GM12891 (cell line): ENCODE measurements around the gene TSPAN3.

Experiments
- DNase-seq: peaks from one replicate; pipeline ENCODE4 v3.0.0; 2011; ENCODE audit warnings: low spot score; ENCODE audit not compliant: insufficient read length
- FAIRE-seq: peaks from 2 replicates; lab custom pipeline; 2011; peaks lifted over from hg19 to GRCh38; lab: Jason Lieb, UNC
- PAX5 ChIP-seq: IDR thresholded peaks from 2 replicates; pipeline ENCODE4 v1.6.1; 2011; ENCODE audit warnings: low read length, moderate library complexity, mild to moderate bottlenecking; ENCODE audit not compliant: insufficient read depth, severe bottlenecking
- POLR2A ChIP-seq: IDR thresholded peaks from 2 replicates; pipeline ENCODE4 v1.6.1; 2011; ENCODE audit warnings: low read depth, low read length, control low read depth
- POLR2AphosphoS5 ChIP-seq: IDR thresholded peaks from 2 replicates; pipeline ENCODE4 v1.6.1; 2011; ENCODE audit warnings: low read depth, low read length, control low read depth
- POU2F2 ChIP-seq: IDR thresholded peaks from 2 replicates; pipeline ENCODE4 v1.6.1; 2011; ENCODE audit warnings: low read depth, mild to moderate bottlenecking, control low read depth, low read length, moderate library complexity
- SPI1 ChIP-seq: IDR thresholded peaks from 2 replicates; pipeline ENCODE4 v1.6.1; 2011; ENCODE audit warnings: low read depth, low read length, control low read depth
- TAF1 ChIP-seq: IDR thresholded peaks from 2 replicates; pipeline ENCODE4 v1.6.1; 2011; ENCODE audit warnings: low read depth, low read length, control low read depth

Gene TSPAN3

DNA sequence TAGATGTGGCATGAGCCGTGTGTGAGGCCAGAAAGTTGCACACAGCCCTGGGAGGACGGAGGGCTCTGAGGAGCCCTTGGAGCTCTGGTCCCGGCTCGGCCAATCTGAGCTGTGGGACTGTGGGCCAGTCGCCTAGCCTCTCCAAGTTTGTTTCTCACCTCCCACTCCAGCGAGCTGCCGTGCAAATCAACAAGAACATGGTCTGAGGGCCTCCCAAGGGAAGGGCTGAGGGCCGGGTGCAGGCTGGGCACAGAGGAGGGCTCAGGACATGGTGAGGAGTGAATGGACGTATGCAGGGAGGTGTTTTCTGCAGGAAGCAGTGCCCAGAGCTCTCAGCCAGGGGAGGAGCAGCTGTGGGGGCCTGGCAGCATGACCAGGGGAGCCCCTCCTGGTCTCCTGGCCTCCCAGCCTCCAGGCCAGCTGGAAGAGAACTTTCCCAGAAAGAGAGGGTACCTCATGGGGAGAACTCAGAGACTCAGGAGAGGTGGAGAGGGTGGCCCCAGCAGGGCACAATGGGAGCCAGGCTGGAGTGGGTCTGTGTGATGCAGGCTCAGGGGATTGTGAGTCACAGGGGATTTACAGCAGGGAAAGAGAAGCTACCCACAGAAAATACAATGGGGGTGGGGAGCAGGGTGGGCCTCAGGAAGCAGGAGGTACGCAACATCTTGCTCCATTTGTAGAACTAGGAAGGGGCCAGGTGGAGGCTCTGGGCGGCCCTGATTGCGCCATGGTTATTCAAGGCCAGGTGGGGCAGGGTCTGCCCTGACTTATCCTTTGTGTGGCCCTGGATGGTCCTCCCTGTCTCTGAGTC, 51.2 kb downstream of the TSPAN3 start:
- no peak for DNase-seq
- FAIRE-seq: no peak
- TF ChIP-seq POU2F2 (no peak), POLR2A (no peak), PAX5 (no peak), TAF1 (no peak), POLR2AphosphoS5 (no peak), SPI1 (no peak)

DNA sequence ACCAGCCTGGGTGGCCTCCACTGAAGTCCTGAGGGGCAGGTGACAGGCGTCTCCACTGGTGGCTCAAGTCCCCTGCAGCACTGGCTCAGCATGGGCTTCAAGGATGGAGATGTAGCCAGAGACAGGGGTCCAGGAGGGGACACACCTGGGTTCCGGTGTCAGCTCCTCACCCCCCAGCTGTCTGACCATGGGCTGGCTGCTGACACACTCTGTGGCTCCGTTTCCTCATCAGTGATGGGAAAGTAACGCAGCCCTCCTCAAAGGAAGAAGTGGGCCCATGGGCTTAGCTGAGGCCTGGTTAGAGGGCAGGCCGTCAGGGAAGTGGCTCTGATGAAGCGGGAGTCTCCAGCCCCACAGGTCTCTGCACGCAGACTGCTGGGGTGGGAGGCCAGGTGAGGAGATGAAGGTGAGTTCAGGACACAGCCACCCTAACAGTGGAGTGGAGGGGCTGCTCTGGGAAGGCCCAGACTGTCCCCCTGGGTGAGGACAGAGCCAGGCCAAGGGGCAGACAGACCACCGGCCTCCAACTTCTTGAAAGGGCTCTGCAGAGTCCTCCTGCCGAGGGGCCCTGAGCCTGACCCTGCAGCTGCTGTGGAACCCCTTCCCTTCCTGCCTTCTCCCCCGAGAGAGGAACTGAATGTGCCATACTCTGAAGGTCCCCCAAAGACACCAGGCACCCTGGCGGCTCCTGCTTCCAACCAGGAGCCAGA, 52.0 kb downstream of the TSPAN3 start:
- DNase-seq (no peak), FAIRE-seq (no peak)
- TF ChIP-seq SPI1: no peak
- TF ChIP-seq TAF1: no peak
- no peak for TF ChIP-seq POLR2AphosphoS5
- TF ChIP-seq POU2F2: no peak
- TF ChIP-seq POLR2A: no peak
- no peak for TF ChIP-seq PAX5

GRCh38 chr15:77017761-77018720, 52.9 kb downstream of the TSPAN3 start:
- FAIRE-seq: no peak
- TF ChIP-seq POLR2AphosphoS5: no peak
- TF ChIP-seq PAX5: no peak
- TF ChIP-seq POLR2A: no peak
- no peak for TF ChIP-seq POU2F2
- TF ChIP-seq TAF1: no peak
- DNase-seq: no peak

GRCh38 chr15:77017091-77017660, 53.7 kb downstream of the TSPAN3 start:
- no peak for DNase-seq
- no peak for FAIRE-seq
- TF ChIP-seq SPI1 (no peak), TAF1 (no peak), POU2F2 (no peak), POLR2AphosphoS5 (no peak), POLR2A (no peak), PAX5 (no peak)

DNA sequence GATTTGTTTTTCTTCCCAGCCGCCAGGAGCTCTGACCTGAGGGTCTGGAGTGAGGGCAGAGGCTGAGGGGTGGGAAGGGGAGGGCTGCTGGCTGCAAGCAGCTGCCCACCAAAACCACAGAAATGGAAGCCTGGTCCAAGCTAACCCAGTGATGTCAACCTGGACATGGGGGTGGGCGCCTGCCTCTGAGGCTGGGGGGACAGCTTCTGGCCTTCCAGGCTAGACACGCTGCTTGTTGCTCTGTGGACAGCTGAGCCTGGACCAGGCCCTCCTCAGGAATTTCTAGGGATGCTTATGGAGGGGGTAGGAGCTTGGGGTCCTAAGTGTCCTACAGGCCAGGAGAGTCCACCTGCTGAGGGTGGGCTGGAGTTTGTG, 54.6 kb downstream of the TSPAN3 start:
- TF ChIP-seq SPI1 (no peak), POU2F2 (no peak), POLR2AphosphoS5 (no peak), POLR2A (no peak), TAF1 (no peak), PAX5 (no peak)
- DNase-seq: no peak
- FAIRE-seq: no peak

GRCh38 chr15:77015646-77016320, 55.1 kb downstream of the TSPAN3 start:
- FAIRE-seq: no peak
- TF ChIP-seq POLR2AphosphoS5: no peak
- no peak for TF ChIP-seq POLR2A
- no peak for TF ChIP-seq SPI1
- TF ChIP-seq TAF1: no peak
- TF ChIP-seq POU2F2: no peak
- no peak for TF ChIP-seq PAX5
- DNase-seq: no peak

GRCh38 chr15:77014132-77015081, 56.5 kb downstream of the TSPAN3 start:
- TF ChIP-seq POLR2AphosphoS5 (no peak), SPI1 (peak; percentile 92), PAX5 (no peak)
- FAIRE-seq: no peak
- no peak for DNase-seq

GRCh38 chr15:77013776-77014131, 57.2 kb downstream of the TSPAN3 start:
- TF ChIP-seq POLR2A (no peak), PAX5 (no peak), SPI1 (no peak), POU2F2 (no peak), TAF1 (no peak), POLR2AphosphoS5 (no peak)
- peak; percentile 95 for FAIRE-seq
- peak; percentile 87 for DNase-seq
